HG02884 (cell line): ENCODE data around the gene SDF4.
"Not testable (repeated sequence)": the region's sequence is repeated elsewhere in the genome, so short reads cannot be mapped to it uniquely, and the experiment has no call there.

Source experiments
- ATAC-seq: cut with Tn5 transposase; IDR thresholded peaks from one replicate; pipeline ENCODE4 v1.9.1; 2021; ENCODE audit warnings: mild to moderate bottlenecking, moderate library complexity; ENCODE audit not compliant: unreplicated experiment

Gene SDF4

GRCh38 chr1:1181129-1181937 is 50.5 kb downstream of the SDF4 start:
- ATAC-seq: no peak

DNA sequence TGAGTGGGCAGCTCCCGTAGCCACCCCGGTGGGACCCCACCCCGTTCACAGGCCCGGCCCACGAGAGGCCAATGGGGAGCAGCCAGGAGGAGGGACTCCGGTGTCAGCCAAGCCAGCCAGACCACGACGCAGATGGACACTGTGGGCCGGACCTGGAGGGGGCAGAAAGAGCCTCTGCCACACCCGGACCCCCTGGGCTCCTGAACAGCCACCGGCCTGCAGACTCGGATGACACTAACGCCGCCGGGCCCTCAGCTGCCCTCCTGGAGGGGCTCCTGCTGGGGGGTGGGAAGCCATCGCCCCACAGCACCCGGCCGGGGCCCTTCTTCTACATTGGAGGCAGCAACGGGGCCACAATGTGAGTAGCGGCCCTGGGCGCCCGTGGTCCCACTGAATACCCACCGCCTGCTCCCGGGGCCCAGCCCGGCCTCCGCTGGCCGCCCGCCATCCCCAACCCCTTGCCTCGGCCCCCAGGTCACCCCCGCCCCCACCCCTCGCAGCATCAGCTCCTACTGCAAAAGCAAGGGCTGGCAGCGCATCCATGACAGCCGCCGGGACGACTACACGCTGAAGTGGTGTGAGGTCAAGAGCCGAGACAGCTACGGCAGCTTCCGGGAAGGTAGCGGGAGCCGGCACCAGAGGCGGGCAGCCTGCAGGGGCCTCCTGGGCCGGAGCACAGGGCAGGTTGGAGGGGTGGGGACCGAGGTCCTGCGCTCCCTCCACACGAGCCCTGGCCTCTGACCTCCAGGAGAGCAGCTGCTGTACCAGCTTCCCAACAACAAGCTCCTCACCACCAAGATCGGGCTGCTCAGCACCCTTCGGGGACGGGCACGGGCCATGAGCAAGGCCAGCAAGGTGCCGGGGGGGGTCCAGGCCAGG is 51.6 kb downstream of the SDF4 start:
- ATAC-seq: no peak

GRCh38 chr1:1179346-1179982 is 52.3 kb downstream of the SDF4 start:
- no peak for ATAC-seq

DNA sequence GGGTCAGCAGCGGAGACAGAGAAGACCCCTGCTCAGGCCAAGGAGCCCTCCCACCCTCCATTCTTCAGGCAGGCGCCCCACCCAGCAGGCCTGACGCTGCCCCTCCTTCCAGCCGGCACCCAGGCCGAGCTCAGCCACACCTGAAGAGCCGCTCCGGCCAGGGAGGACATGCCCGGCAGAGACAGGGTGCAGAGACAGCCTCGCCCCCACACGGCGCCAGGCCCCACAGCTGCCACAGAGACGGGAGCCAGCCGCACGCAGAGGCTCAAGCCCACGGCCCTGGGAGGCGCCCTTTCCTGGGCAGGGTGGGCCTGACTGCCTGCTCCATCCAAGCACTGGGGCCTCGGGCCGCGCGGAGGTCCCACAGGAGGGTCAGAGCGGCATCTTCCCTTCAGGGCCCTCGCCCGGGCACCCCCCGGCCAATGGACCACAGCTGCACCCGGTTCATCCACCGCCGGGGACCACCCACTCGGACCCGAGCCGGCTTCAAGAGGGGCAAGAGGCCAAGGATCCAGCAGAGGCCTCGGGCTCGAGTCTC is 52.9 kb downstream of the SDF4 start:
- ATAC-seq: no peak

DNA sequence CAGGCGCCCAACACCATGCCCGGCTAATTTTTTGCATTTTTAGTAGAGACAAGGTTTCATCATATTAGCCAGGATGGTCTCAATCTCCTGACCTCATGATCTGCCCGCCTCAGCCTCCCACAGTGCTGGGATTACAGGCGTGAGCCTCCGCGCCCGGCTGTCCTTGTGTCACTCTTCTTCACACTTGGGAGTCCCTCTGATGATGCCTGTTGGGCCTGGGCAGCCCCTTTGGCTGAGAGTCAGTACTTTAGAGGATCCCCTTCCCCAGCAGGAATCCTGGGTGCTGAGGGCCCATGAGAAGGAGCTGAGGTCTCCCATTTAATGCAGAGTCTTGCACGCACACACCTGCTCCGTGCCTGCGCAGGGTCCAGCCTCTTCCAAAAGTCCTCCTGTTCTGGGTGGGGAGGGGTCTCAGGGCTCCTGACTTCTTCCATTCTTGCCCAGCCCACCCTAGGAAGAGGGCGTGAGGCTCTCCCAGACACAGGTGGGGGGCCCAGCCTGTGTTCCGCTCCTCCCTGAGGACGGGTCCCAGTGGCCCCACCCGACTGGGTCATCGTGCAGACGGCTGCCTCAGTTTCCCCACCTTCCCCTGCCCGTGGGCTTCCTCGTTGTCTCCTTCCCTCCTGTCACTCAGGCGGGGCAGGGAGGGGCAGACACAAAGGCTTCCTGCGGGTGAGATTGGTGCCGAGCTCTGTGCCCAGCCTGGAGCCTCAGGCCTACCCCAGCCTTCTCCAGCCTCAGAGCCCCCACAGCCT is 54.2 kb downstream of the SDF4 start:
- no peak for ATAC-seq

DNA sequence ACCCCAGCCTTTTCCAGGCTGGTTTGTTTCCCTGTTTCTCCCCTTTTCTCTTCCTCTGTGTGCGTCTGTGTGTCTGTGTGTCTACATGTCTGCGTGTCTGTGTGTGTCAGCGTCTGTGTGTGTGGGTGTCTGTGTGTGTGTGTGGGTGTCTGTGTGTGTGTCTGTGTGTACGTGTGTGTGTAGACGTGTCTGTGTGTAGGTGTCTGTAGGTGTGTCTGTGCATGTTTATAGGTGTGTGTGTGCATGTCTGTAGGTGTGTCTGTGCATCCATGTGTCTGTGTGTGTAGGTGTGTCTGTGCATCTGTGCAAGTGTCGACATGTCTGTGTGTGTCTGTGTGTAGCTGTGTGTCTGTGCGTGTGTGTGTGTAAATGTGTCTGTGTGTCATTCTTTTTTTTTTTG is 54.9 kb downstream of the SDF4 start:
- ATAC-seq: no peak

DNA sequence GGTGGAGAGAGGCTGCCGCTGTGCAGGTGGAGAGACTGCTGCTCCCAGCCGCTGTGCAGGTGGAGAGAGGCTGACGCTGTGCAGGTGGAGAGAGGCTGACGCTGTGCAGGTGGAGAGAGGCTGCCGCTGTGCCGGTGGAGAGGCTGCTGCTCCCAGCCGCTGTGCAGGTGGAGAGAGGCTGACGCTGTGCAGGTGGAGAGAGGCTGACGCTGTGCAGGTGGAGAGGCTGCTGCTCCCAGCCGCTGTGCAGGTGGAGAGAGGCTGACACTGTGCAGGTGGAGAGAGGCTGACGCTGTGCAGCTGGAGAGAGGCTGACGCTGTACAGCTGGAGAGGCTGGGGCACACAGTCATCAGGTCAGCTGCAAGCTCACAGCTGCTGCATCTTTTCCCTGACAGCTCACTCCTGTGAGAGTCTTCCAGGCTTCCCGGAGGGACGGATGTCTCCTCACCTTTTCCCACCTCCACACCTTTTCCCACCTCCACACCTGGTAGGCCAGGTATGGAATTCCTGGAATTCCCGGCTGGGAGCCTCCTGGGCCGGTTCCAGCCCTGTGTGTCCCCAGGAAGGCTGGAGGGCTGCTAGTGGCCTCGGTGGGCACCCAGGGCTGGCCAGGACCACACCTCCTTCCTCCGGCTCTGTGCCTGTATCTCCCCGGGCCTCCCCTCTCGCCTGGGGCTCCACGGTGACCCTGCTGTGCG is 55.6 kb downstream of the SDF4 start:
- not testable (repeated sequence) for ATAC-seq

- no peak for ATAC-seq
Measured at GRCh38 chr1:1175221-1176062, 56.4 kb downstream of the SDF4 start.

GRCh38 chr1:1173793-1174415 is 57.9 kb downstream of the SDF4 start, which contains the start of gene TTLL10:
Gene TTLL10 (plus strand): TSS chr1:1173880. CDS start chr1:1179216, 5,336 bp downstream.
- no peak for ATAC-seq

DNA sequence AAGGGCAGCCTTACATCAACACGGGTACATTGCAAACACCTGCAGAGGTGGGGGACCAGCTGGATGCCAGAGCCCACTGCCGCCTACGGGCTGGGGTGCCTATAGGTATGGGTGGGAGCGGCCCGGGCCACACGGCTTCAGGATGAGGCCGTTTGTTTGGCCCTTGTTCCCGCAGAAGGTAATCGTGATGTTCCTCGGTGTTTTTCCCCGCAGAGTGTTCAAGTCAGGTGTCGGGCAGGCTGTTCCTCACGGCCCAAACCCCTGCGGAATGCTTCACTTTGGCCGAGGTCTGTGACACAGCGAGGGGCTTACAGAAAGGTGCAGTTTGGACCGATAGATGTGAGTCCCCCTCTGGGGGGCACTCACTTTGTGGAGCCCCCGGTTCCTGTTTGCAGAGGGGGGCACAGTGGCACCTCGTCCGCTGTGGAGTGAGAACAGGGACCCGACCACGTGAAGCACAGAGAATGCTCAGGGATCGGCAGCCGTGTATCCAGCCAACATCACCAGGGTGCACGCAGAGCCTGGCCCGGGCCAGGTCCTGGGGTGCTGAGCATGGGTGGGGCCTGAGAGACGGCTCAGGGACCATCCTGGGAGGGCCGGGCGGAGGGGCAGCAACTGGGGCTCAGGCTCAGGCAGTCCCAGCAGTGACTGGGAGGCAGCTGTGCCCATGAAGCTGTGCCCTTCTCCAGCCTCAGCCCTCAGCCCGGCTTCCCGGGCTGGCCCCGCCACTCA is 58.6 kb downstream of the SDF4 start:
- no peak for ATAC-seq

DNA sequence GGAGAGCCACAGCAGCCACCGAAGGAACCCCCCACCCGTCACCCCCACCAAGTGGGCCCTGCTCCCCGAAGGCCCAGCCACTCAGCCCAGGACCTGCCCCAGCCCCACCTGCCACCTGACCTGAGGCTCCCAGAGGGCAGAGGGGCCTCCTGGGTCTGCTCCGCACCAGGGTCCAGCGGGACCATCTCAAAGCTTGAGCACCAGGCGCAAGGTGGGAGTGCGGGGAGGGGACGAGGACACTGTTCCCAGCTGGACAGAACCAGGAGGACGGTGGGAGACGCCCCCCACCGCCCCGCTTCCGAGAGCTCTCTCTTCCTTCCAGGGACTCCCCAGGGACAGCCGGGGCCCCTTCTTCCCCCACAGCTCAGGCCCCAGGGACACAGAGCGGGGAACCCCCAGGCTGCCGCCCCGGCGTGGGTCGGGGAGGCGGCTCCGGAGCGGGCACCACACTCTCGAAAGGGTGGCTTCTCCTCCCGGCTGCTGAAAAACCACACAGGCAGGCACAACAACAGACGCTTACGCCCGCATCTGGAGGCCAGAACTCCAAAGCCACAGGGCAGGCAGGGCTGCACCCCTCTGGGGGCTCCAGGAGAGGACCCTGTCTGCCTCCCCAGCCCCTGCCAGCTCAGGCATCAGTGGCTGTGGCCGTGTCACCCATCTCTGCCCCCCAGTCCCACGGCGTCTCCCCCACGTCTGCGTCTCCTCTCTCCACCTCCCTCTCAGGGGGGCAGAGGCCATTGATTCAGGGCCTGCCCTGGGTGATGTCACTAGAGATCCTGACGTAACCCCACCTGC is 60.1 kb downstream of the SDF4 start:
- ATAC-seq: no peak

GRCh38 chr1:1171161-1171545 is 60.6 kb downstream of the SDF4 start:
- ATAC-seq: no peak

GRCh38 chr1:1170215-1171091 is 61.3 kb downstream of the SDF4 start:
- ATAC-seq: no peak

- ATAC-seq: no peak
Measured at GRCh38 chr1:1169429-1170214, 62.2 kb downstream of the SDF4 start.
